ENCODE data around the gene UQCRHL.

Gene UQCRHL

GRCh38 chr1:15767941-15768340 lies 39.5 kb downstream of the UQCRHL start:
- H3K4me3 ChIP-seq (ENCODE audit: low read depth, low read length) = no peak overlapping the region
- no peak for DNase-seq (ENCODE audit: low read depth)
- TF ChIP-seq MAX (IDR thresholded peaks at IDR 0.05; ENCODE audit: low read depth, low read length) (no peak), MYC (IDR thresholded peaks at IDR 0.05; ENCODE audit: low read depth, low read length) (no peak), CTCF (IDR thresholded peaks at IDR 0.05; ENCODE audit: low read depth, low read length) (no peak), POLR2A (IDR thresholded peaks at IDR 0.05; ENCODE audit: extremely low read depth, insufficient read length) (no peak)

GRCh38 chr1:15765495-15766194 lies 41.8 kb downstream of the UQCRHL start:
- DNase-seq (ENCODE audit: low read depth) = no peak
- H3K4me3 ChIP-seq (ENCODE audit: low read depth, low read length) = no peak overlapping the region
- no peak for TF ChIP-seq MAX (IDR thresholded peaks at IDR 0.05; ENCODE audit: low read depth, low read length)
- no peak for TF ChIP-seq POLR2A (IDR thresholded peaks at IDR 0.05; ENCODE audit: extremely low read depth, insufficient read length)
- no peak for TF ChIP-seq MYC (IDR thresholded peaks at IDR 0.05; ENCODE audit: low read depth, low read length)
- TF ChIP-seq CTCF (IDR thresholded peaks at IDR 0.05; ENCODE audit: low read depth, low read length) = no peak

- TF ChIP-seq CTCF (IDR thresholded peaks at IDR 0.05; ENCODE audit: low read depth, low read length) (no peak), POLR2A (IDR thresholded peaks at IDR 0.05; ENCODE audit: extremely low read depth, insufficient read length) (no peak), MAX (IDR thresholded peaks at IDR 0.05; ENCODE audit: low read depth, low read length) (no peak), MYC (IDR thresholded peaks at IDR 0.05; ENCODE audit: low read depth, low read length) (no peak)
- H3K4me3 ChIP-seq (ENCODE audit: low read depth, low read length) = no peak overlapping the region
- DNase-seq (ENCODE audit: low read depth) = no peak
Measured at GRCh38 chr1:15764890-15765289, 42.6 kb downstream of the UQCRHL start.

GRCh38 chr1:15764269-15764764 lies 43.1 kb downstream of the UQCRHL start:
- TF ChIP-seq CTCF (IDR thresholded peaks at IDR 0.05; ENCODE audit: low read depth, low read length) = no peak
- DNase-seq (ENCODE audit: low read depth) = no peak
- no peak overlapping the region for H3K4me3 ChIP-seq (ENCODE audit: low read depth, low read length)

GRCh38 chr1:15762546-15762945 lies 44.9 kb downstream of the UQCRHL start:
- TF ChIP-seq POLR2A (IDR thresholded peaks at IDR 0.05; ENCODE audit: extremely low read depth, insufficient read length) = no peak
- TF ChIP-seq CTCF (IDR thresholded peaks at IDR 0.05; ENCODE audit: low read depth, low read length) = no peak
- TF ChIP-seq MYC (IDR thresholded peaks at IDR 0.05; ENCODE audit: low read depth, low read length) = no peak
- no peak for TF ChIP-seq MAX (IDR thresholded peaks at IDR 0.05; ENCODE audit: low read depth, low read length)
- no peak overlapping the region for H3K4me3 ChIP-seq (ENCODE audit: low read depth, low read length)
- DNase-seq (ENCODE audit: low read depth) = no peak
